ENCODE measurements around the gene RBM34.
"Not testable (repeated sequence)": the region's sequence is repeated elsewhere in the genome, so short reads cannot be mapped to it uniquely, and the experiment has no call there.

Gene RBM34

DNA sequence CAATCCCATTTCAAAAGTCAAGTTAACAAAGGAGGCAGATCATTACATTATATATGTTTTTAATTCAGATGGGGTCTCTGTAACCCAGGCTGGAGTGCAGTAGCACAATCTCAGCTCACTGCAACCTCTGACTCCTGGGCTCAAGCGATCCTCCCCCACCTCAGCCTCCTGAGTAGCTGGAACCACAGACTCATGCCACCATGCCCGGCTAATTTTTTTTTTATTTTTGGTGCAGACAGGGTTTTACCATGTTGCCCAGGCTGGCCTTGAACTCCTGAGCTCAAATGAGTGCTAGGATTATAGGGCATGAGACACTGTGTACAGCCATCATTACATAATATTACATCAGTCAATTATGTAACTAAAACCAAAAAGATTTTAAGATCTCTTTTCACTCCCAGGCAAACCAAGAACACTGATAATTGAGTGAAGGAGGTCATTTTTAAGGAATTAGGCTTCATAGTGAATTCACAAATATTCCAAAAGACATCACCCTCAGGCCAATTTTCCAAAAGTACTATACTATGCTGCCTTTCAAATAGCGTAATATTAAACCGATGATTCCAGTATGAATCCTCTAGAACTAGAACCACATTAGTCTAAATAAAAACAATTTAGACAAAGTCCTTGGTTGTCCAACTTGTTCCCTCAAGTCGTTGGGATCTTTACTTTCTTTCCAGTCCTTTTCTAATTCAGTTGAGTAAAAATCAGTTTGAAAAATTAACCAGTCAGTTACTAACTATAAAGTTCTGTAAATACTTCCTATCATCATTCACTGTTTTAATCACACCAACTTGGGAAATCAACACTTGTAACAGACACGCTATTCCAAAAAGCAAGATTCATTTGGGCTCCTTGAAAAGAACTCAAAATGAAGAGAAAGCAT is 48.5 kb downstream of the RBM34 start:
- no peak for DNase-seq

GRCh38 chr1:235111107-235111506 is 49.9 kb downstream of the RBM34 start:
- DNase-seq = no peak

- DNase-seq = no peak
Measured at GRCh38 chr1:235108876-235109275, 52.2 kb downstream of the RBM34 start.

GRCh38 chr1:235108185-235108593 is 52.9 kb downstream of the RBM34 start:
- DNase-seq = no peak

- no peak for DNase-seq
Measured at GRCh38 chr1:235107368-235108184, 53.5 kb downstream of the RBM34 start.

DNA sequence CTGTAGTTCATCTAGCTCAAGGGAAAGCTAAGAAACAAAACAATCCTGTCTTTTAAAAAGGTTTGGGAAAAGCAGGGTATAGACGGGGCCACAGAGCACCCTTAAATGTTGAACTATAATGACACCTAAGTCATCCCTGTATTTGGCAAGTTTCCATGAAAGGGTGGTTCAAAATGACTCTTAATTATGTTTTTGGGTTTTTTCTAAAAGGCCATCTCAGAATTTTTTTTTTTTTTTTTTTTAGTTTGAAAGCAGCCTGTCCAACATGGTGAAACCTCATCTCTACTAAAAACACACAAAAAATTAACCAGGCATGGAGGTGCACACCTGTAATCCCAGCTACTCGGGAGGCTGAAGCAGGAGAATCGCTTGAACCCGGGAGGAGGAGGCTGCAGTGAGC is 54.6 kb downstream of the RBM34 start:
- no peak for DNase-seq

DNA sequence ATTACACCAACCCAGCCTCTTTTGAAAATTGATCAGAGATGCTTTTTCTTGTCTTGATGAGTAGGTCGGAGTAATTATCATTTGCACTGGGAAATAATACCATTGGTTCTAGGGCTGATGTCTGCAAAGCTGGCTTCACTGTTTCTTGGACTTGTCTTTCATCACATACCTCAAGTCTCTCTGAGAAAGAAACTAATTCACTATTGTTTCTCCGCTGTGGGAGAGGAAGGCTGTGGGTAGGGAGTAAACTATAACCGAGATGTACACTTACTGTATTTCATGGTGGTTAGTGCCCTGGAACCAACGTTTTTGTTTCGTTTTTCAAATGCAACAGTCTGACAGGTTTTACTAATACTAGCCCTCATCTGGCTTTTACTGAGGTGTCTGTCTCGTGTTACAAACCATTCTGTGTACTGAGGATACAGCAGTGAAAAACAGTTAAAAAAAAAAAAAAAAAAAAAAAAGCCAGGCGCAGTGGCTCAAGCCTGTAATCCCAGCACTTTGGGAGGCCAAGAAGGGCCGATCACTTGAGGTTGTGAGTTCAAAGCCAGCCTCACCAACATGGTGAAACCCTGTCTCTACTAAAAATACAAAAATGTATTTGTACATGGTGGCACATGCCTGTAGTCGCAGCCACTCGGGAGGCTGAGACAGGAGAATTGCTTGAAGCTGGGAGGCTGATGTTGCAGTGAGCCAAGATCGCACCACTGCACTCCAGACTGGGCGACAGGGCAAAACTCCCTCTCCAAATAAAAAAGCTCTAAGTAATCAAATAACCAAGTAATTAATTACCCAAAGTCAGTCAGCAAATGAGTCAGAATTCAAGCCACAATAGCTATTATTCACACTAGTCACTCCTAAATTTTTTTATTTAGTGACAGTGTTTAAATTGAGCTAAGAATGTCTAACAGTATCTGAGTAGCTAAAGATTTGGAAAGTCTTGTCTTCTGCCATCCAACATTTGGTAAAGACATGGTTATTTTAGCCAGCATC is 55.7 kb downstream of the RBM34 start:
- DNase-seq = no peak

DNA sequence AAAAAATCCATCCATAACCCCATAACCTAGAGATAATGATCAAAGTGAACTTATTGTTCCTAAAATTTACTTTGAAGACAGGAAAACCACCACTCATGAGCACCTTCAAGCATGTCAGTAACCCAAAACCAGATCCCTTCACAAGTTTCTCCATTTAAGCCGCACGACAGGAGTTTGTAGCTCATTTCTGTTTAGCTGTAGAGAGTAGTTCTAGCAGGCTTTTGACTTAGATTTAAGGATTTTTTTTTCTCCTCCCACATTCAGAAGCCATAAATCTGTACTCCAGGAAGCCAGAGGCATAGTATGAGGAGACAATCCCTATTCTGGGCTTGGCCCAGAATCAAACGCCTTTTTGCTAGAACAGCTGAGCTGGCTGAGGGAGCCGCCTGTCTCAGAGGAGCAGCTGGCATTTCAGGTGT is 58.0 kb downstream of the RBM34 start:
- DNase-seq = no peak

DNA sequence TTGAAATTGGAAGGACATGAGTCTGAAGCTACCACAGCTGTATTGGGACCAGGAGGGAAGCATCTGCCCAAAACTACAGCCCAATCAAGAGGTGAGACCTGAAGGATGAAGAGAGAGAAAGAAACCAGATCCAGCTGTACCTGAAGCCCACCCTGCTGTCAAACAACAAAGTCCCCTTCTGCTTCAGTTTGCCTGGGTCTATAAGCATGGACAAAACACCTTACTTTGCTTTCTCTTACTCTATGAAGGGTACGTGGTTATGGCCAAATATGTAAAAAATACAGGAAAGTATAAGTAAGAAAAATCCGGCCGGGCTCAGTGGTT is 58.8 kb downstream of the RBM34 start:
- DNase-seq = no peak

DNA sequence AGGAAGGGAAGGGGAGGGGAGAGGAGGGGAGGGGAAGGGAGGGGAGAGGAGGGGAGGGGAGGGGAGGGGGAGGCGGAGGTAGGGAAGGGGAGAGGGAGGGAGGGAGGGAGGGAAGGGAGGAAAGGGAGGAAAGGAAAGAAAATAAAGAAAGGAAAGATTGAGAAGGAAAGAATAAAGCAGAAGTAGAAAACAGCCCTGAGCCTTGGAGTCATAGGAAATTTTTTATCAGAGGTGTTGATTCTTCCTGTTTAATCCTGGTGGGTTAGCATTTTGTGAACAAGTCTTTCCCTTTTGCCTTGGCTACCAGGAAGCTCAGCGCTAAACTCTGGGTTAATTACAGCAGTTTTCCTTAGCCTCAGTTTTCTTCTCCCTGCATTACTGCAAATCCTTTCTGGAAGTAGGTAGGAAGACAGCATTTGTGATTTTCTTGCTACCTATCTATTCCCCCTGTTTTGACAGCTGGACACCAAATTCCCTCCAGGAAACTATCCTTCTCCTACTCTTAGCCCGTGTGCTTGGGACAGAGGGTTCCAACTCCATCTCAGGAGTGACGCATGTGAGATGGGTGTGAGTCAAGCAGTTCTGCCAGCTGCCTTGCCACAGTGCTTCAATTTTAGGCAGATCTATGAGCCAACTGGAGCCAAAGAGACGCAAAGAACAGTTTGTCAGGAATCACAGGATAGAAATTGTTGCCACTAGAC is 59.3 kb downstream of the RBM34 start:
- no peak for DNase-seq

GRCh38 chr1:235100194-235100772 is 60.8 kb downstream of the RBM34 start:
- no peak for DNase-seq

- DNase-seq = no peak
Measured at GRCh38 chr1:235098991-235099390, 62.1 kb downstream of the RBM34 start.

- DNase-seq = no peak
Measured at GRCh38 chr1:235098547-235098946, 62.5 kb downstream of the RBM34 start.

GRCh38 chr1:235097501-235097900 is 63.5 kb downstream of the RBM34 start:
- DNase-seq = not testable (repeated sequence)

- no peak for DNase-seq
Measured at GRCh38 chr1:235095938-235096562, 65.0 kb downstream of the RBM34 start.

DNA sequence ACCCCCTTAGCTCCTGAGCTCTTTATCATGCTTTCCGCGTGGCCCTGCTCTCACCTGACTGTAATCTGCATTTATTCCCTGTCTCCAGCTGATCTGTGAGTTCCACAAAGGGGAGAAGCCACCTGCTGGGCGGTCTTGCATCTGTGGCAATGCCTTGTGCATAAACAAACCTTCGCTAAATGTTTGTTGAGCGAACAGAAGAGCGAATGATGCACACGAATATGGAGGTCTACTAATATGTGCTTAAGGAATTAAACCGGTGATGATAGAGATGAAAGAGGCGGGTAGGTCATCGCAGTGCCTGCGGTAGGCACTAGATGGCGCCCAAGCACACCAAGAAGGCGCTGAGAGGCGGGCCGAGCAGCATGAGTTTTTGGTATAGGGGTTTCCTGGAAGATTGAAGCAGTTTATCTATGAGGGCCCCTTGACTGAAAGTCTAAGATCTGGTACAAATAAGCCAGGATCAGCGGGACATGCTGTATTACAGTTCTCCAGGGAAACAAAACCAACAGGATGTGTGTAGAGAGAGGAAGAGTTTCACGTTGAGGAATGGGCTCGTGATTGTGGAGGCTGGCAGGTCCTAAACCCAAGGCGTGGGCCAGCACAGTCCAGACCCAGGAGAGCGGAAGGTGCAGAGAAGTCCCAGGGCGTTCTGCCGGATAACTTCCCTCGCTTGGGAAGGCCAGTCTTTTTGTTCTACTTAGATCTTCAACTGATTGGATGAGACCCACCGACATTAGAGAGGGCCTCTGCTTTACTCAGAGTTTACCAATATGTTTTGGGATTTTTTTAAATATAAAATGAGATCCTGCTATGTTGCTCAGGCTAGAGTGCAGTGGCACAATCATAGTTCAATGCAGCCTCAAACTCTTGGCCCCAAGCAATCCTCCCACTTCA is 67.1 kb downstream of the RBM34 start:
- peak; percentile 38 for DNase-seq

DNA sequence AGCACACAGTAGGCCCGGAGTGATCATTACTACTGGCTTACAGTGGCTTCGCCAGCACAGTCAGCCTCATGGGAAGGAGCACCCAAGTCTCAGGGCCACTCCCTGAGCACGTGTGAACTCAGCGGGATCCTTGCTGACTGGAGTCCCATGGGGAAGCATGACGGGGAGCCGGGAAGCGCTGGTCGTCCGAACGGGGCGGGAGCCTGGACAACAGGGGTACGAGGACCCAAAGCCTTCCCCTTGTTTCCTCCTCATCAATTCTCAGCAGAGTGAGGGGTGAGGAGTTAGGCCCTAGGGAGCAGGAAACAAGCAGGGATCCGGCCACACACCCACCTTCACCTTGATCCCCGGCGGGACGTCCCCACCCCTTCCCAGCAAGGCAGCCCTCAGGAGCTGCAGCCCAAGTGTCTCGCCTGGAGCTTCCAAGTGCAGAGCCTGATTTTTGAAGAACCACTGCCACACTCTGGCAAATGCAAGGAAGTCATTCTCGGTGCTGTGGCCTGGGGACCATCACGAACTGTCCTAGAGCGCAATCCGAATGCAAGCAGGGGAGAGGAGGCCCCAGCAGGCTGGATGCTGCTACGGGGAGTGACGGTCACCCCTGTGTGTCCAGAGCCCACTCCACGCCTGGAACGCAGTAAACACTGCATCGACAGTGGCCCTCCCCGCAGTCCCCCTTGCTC is 67.9 kb downstream of the RBM34 start:
- peak; percentile 58 for DNase-seq

DNA sequence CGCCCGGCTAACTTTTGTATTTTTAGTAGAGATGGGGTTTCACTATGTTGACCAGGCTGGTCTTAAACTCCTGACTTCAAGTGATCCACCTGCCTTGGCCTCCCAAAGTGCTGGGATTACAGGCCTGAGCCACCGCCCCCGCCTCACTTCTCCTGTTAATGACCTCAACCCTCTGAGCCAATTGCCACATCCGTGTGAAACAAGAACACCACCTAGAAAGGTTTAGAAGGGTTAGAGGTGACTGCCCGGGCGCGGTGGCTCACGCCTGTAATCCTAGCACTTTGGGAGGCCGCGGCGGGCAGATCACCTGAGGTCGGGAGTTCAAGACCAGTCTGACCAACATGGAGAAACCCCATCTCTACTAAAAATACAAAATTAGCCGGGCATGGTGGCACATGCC is 68.6 kb downstream of the RBM34 start:
- not testable (repeated sequence) for DNase-seq

DNA sequence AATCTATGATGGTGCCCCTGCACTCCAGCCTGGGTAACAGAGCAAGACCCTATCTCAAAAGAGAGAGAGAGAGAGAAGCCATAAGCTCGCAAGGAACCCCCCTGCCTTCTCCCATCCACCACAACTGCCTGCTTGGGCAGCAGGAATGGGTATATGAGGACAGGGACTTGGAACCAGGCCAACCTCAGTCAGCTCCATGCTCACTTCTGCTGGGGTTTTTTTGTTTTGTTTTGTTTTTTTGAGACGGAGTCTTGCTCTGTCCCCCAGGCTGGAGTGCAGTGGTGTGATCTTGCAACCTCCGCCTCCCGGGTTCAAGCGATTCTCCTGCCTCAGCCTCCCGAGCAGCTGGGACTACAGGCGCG is 69.0 kb downstream of the RBM34 start:
- DNase-seq = not testable (repeated sequence)

Measured in NCI-H524 treated with DMSO at 0.1 percent for 48 hours (cell line).